GM15510 (cell line): ENCODE results near the gene BRINP3.

Source experiments
- POLR2A ChIP-seq: IDR thresholded peaks from 3 replicates; pipeline ENCODE4 v1.6.1; 2011; ENCODE audit warnings: borderline replicate concordance; ENCODE audit not compliant: insufficient read length; ENCODE audit errors: extremely low read depth

Gene BRINP3

GRCh38 chr1:190303501-190303900 lies 174.2 kb downstream of the BRINP3 start:
- TF ChIP-seq POLR2A, result no peak

- no peak for TF ChIP-seq POLR2A
Measured at GRCh38 chr1:190296453-190296852, 181.2 kb downstream of the BRINP3 start.

- no peak for TF ChIP-seq POLR2A
Measured at GRCh38 chr1:190289897-190290296, 187.8 kb downstream of the BRINP3 start.

- no peak for TF ChIP-seq POLR2A
Measured at GRCh38 chr1:190286111-190286510, 191.6 kb downstream of the BRINP3 start.

GRCh38 chr1:190277107-190277506 lies 200.6 kb downstream of the BRINP3 start:
- no peak for TF ChIP-seq POLR2A

- no peak for TF ChIP-seq POLR2A
Measured at GRCh38 chr1:190274721-190275120, 202.9 kb downstream of the BRINP3 start.

GRCh38 chr1:190273161-190273560 lies 204.5 kb downstream of the BRINP3 start:
- TF ChIP-seq POLR2A, result no peak

- no peak for TF ChIP-seq POLR2A
Measured at GRCh38 chr1:190262538-190262937, 215.1 kb downstream of the BRINP3 start.

- TF ChIP-seq POLR2A, result no peak
Measured at GRCh38 chr1:190259424-190259823, 218.2 kb downstream of the BRINP3 start.

- TF ChIP-seq POLR2A, result no peak
Measured at GRCh38 chr1:190258003-190258402, 219.7 kb downstream of the BRINP3 start.

- no peak for TF ChIP-seq POLR2A
Measured at GRCh38 chr1:190252046-190252445, 225.6 kb downstream of the BRINP3 start.

- TF ChIP-seq POLR2A, result no peak
Measured at GRCh38 chr1:190250368-190250767, 227.3 kb downstream of the BRINP3 start.

GRCh38 chr1:190244406-190244805 lies 233.3 kb downstream of the BRINP3 start:
- no peak for TF ChIP-seq POLR2A

- TF ChIP-seq POLR2A, result no peak
Measured at GRCh38 chr1:190243056-190243455, 234.6 kb downstream of the BRINP3 start.

- no peak for TF ChIP-seq POLR2A
Measured at GRCh38 chr1:190226006-190226405, 251.7 kb downstream of the BRINP3 start.

GRCh38 chr1:190212450-190212849 lies 265.2 kb downstream of the BRINP3 start:
- no peak for TF ChIP-seq POLR2A

GRCh38 chr1:190207733-190208132 lies 269.9 kb downstream of the BRINP3 start:
- no peak for TF ChIP-seq POLR2A
